A549 (cell line): ENCODE results near the gene CTIF. TPM values are rescaled to one million over a fixed set of nuclear protein-coding genes. Genes with fewer than 3 reads are reported as not detected.

ENCODE experiments used
- ATAC-seq, 2 experiments: fragments of 200-7000 bp in 1 of 2; fragments of >200 bp in 1 of 2; cut with Nextera tagmentation in 1 of 2; cut with Tn5 transposase in 1 of 2; 3 replicates each; pipeline versions ENCODE4 v1.8.0 to v1.9.1; 2018 to 2020; ENCODE audit warnings: mild to moderate bottlenecking in 1 of 2, moderate library complexity in 1 of 2
- CTCF ChIA-PET: fragments of 300-600 bp; sonication (Branson Sonifier 250); formaldehyde crosslinking; extraction: SDS; loops from one replicate; lab custom pipeline; 2021; ENCODE audit warnings: antibody characterized with exemption, inconsistent platforms; lab: Yijun Ruan, JAX
- POLR2A ChIA-PET: fragments of 350-600 bp; formaldehyde crosslinking; extraction: SDS; loops from one replicate; lab custom pipeline; 2021; ENCODE audit warnings: antibody characterized with exemption, inconsistent platforms; lab: Yijun Ruan, JAX
- DNase-seq, 2 experiments: peaks; one replicate each; pipeline versions ENCODE4 v3.0.0 to v3.0.0-alpha.2; 2011 to 2016; ENCODE audit warnings: low read depth in 1 of 2, low spot score in 1 of 2
- FAIRE-seq: peaks from 2 replicates; lab custom pipeline; 2011; peaks lifted over from hg19 to GRCh38; lab: Jason Lieb, UNC
- H3K27ac ChIP-seq, 2 experiments: fragments of >200 bp; sonication (Bioruptor Twin); formaldehyde crosslinking; 3 replicates each; pipeline ENCODE4 v1.5.1; 2016 to 2017
- H3K4me1 ChIP-seq: fragments of >200 bp; sonication (Bioruptor Twin); formaldehyde crosslinking; 3 replicates; pipeline ENCODE4 v1.6.1; 2016
- H3K4me2 ChIP-seq: fragments of >200 bp; sonication (Bioruptor Twin); formaldehyde crosslinking; 3 replicates; pipeline ENCODE4 v1.6.1; 2016
- H3K4me3 ChIP-seq: fragments of >200 bp; sonication (Bioruptor Twin); formaldehyde crosslinking; 3 replicates; pipeline ENCODE4 v1.5.1; 2016
- H3K9me3 ChIP-seq: fragments of >200 bp; sonication (Bioruptor Twin); formaldehyde crosslinking; 3 replicates; pipeline ENCODE4 v1.6.1; 2016
- CBX2 ChIP-seq: fragments of 200-600 bp; sonication (generic); IDR thresholded peaks from 2 replicates; pipeline ENCODE4 v1.6.1; 2016; ENCODE audit warnings: low read depth, mild to moderate bottlenecking, borderline replicate concordance
- CBX8 ChIP-seq: fragments of 200-600 bp; sonication (generic); IDR thresholded peaks from 2 replicates; pipeline ENCODE4 v1.6.1; 2016
- CHD4 ChIP-seq: fragments of 200-600 bp; sonication (generic); IDR thresholded peaks from 2 replicates; pipeline ENCODE4 v1.6.1; 2016; ENCODE audit warnings: antibody characterized with exemption, mild to moderate bottlenecking, borderline replicate concordance
- EHF ChIP-seq: fragments of 250-450 bp; sonication (Bioruptor Pico); IDR thresholded peaks from 2 replicates; pipeline ENCODE4 v1.5.0; 2020; ENCODE audit warnings: mild to moderate bottlenecking
- ESRRA ChIP-seq: fragments of 150-350 bp; IDR thresholded peaks from 2 replicates; pipeline ENCODE4 v1.6.1; 2014; ENCODE audit warnings: mild to moderate bottlenecking, low read length, borderline replicate concordance
- FOSB ChIP-seq: fragments of 250-450 bp; sonication (Bioruptor Pico); IDR thresholded peaks from 2 replicates; pipeline ENCODE4 v1.5.0; 2020; ENCODE audit warnings: mild to moderate bottlenecking, moderate library complexity
- FOSL2 ChIP-seq, 2 experiments: fragments of 450-650 bp in 1 of 2; fragments of >200 bp in 1 of 2; sonication (Bioruptor Twin) in 1 of 2; formaldehyde crosslinking; IDR thresholded peaks; 2 replicates each; pipeline versions ENCODE4 v1.5.0 to v1.6.1; 2016 to 2020; ENCODE audit warnings: mild to moderate bottlenecking in 1 of 2, moderate library complexity in 1 of 2
- FOXS1 ChIP-seq: fragments of 250-450 bp; sonication (Bioruptor Pico); IDR thresholded peaks from 2 replicates; pipeline ENCODE4 v1.5.0; 2020; ENCODE audit warnings: mild to moderate bottlenecking, moderate library complexity
- HDAC2 ChIP-seq: fragments of 200-600 bp; sonication (generic); IDR thresholded peaks from 2 replicates; pipeline ENCODE4 v1.6.1; 2016
- JUN ChIP-seq, 2 experiments: fragments of >200 bp; sonication (Bioruptor Twin); formaldehyde crosslinking; IDR thresholded peaks; 2 replicates in 1 of 2; 3 replicates in 1 of 2; pipeline ENCODE4 v1.6.1; 2016 to 2017
- POLR2AphosphoS2 ChIP-seq: conservative IDR thresholded peaks from 2 replicates; pipeline ENCODE4 v1.6.1; 2012; ENCODE audit warnings: low read length, improper control_type of control experiment, inconsistent platforms
- SMC3 ChIP-seq: fragments of >200 bp; sonication (Bioruptor Twin); formaldehyde crosslinking; IDR thresholded peaks from 3 replicates; pipeline ENCODE4 v1.6.1; 2018; ENCODE audit warnings: inconsistent platforms
- TP53 ChIP-seq: fragments of 250-450 bp; sonication (Bioruptor Pico); IDR thresholded peaks from 2 replicates; pipeline ENCODE4 v1.5.0; 2021; ENCODE audit warnings: mild to moderate bottlenecking, moderate library complexity
- WGBS: methylation state at CpG from one replicate; pipeline ENCODE4 v1.1.6; 2017; ENCODE audit errors: missing lambda C conversion rate; 5-methylcytosine and 5-hydroxymethylcytosine counted together
- polyA plus RNA-seq, 4 experiments: library from polyadenylated mRNA; depleted of rRNA in 3 of 4; stranded (reverse); fragments of >200 nt; fragmentation: RNase III in 1 of 4; extraction: RNeasy Plus Mini Kit Qiagen cat#74134 plus additional on column Dnase treatment in 1 of 4; gene quantifications; 2 replicates in 3 of 4; 3 replicates in 1 of 4; pipeline ENCODE4 v1.2.3, GENCODE V29; 2011 to 2017
- TF ChIP-seq, protein P1 (sequence below): IDR thresholded peaks from 2 replicates; pipeline ENCODE4 v1.6.1; 2012
- TF ChIP-seq, protein P2 (sequence below): fragments of 250-450 bp; sonication (Bioruptor Pico); IDR thresholded peaks from 2 replicates; pipeline ENCODE4 v1.5.0; 2021; ENCODE audit warnings: mild to moderate bottlenecking, moderate library complexity, borderline replicate concordance
- TF ChIP-seq, protein P3 (sequence below): fragments of >200 bp; sonication (Bioruptor Twin); formaldehyde crosslinking; IDR thresholded peaks from 3 replicates; pipeline ENCODE4 v1.6.1; 2016
- TF ChIP-seq, protein P4 (sequence below): fragments of 150-350 bp; IDR thresholded peaks from 2 replicates; pipeline ENCODE4 v1.6.1; 2014; ENCODE audit warnings: low read depth, mild to moderate bottlenecking, low read length
- TF ChIP-seq, protein P5 (sequence below): fragments of >200 bp; sonication (Bioruptor Twin); formaldehyde crosslinking; IDR thresholded peaks from 3 replicates; pipeline ENCODE4 v1.5.1; 2016
- TF ChIP-seq, protein P6 (sequence below): IDR thresholded peaks from 2 replicates; pipeline ENCODE4 v1.6.1; 2012
- TF ChIP-seq, protein P7 (sequence below): fragments of 250-450 bp; sonication (Bioruptor Pico); IDR thresholded peaks from 2 replicates; pipeline ENCODE4 v1.5.0; 2020; ENCODE audit warnings: low read depth, mild to moderate bottlenecking, moderate library complexity

Gene CTIF
- polyA plus RNA-seq, 2 of the 4 experiments (the other 2 are of a cell fraction): 17.0 to 24.7 TPM

DNA sequence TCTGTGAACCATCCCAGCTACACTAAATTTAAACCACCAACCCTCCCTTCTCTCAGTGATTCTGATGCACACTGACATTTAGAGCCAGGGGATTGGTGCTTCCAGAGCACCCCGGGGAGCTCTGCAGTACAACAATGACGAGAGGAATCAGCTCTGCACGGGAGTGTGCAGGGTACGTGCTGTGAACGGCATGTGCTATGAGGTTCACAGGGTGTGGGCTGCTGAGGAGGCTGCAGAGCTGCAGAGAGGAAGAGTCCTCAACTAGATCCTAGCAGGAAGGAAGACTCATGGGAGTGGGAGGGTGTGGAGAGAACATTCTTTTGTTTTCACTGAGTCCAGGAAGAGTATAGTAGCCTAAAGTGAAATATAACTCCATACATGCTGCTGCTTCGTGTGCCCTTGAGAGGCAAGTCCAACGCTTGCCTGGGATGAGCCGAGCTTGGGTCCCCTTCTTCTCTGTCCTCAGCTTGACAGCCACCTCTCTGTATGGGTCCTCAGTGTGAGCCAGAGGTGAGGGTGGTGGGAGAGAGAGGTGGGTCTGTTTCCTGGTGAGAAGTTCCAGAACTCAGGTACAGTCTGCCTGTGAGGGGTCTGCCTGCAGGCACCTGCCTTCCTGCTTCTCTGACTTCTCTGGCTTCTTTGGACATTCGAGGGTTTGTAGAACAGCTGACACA lies 118.8 kb downstream of the CTIF start:
- H3K4me1 ChIP-seq: peaks cover 24% of the 10 kb centered on the region
- no peak overlapping the region for H3K4me3 ChIP-seq
- 94% methylated on average over 9 of the region's 9 CpGs for WGBS
- no peaks in the 10 kb centered on the region for H3K9me3 ChIP-seq
- ChIA-PET POLR2A (no interaction called here), CTCF (interaction anchor here (0.7 to 1.1 kb wide), 3 partner anchors 34 to 184 kb away, joined by 3 to 4 read pairs (median 3); no protein-coding TSS in a partner anchor)
- DNase-seq (no peak), FAIRE-seq (no peak), ATAC-seq (no peak)
- no peak overlapping the region; a peak in 1 of 6 replicates for H3K27ac ChIP-seq
- no peak overlapping the region for H3K4me2 ChIP-seq
- TF ChIP-seq POLR2AphosphoS2 (no peak), CBX8 (no peak), CBX2 (no peak), CHD4 (no peak), SMC3 (no peak), EHF (no peak), FOSB (CRISPR knock-in tag) (no peak), JUN (IDR thresholded peaks at IDR 0.05) (no peak), TP53 (CRISPR knock-in tag) (no peak), ESRRA (no peak), FOXS1 (CRISPR knock-in tag) (no peak), HDAC2 (no peak), FOSL2 (IDR thresholded peaks at IDR 0.05) (no peak), FOSL2 (CRISPR knock-in tag; IDR thresholded peaks at IDR 0.05) (no peak)
- TF ChIP-seq, protein P1, sequence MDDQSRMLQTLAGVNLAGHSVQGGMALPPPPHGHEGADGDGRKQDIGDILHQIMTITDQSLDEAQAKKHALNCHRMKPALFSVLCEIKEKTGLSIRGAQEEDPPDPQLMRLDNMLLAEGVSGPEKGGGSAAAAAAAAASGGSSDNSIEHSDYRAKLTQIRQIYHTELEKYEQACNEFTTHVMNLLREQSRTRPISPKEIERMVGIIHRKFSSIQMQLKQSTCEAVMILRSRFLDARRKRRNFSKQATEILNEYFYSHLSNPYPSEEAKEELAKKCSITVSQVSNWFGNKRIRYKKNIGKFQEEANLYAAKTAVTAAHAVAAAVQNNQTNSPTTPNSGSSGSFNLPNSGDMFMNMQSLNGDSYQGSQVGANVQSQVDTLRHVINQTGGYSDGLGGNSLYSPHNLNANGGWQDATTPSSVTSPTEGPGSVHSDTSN: no peak
- TF ChIP-seq, protein P2, sequence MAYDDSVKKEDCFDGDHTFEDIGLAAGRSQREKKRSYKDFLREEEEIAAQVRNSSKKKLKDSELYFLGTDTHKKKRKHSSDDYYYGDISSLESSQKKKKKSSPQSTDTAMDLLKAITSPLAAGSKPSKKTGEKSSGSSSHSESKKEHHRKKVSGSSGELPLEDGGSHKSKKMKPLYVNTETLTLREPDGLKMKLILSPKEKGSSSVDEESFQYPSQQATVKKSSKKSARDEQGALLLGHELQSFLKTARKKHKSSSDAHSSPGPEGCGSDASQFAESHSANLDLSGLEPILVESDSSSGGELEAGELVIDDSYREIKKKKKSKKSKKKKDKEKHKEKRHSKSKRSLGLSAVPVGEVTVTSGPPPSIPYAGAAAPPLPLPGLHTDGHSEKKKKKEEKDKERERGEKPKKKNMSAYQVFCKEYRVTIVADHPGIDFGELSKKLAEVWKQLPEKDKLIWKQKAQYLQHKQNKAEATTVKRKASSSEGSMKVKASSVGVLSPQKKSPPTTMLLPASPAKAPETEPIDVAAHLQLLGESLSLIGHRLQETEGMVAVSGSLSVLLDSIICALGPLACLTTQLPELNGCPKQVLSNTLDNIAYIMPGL (CRISPR knock-in tag): no peak
- TF ChIP-seq, protein P3, sequence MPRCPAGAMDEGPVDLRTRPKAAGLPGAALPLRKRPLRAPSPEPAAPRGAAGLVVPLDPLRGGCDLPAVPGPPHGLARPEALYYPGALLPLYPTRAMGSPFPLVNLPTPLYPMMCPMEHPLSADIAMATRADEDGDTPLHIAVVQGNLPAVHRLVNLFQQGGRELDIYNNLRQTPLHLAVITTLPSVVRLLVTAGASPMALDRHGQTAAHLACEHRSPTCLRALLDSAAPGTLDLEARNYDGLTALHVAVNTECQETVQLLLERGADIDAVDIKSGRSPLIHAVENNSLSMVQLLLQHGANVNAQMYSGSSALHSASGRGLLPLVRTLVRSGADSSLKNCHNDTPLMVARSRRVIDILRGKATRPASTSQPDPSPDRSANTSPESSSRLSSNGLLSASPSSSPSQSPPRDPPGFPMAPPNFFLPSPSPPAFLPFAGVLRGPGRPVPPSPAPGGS: no peak
- TF ChIP-seq, protein P4, sequence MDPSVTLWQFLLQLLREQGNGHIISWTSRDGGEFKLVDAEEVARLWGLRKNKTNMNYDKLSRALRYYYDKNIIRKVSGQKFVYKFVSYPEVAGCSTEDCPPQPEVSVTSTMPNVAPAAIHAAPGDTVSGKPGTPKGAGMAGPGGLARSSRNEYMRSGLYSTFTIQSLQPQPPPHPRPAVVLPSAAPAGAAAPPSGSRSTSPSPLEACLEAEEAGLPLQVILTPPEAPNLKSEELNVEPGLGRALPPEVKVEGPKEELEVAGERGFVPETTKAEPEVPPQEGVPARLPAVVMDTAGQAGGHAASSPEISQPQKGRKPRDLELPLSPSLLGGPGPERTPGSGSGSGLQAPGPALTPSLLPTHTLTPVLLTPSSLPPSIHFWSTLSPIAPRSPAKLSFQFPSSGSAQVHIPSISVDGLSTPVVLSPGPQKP: no peak
- TF ChIP-seq, protein P5, sequence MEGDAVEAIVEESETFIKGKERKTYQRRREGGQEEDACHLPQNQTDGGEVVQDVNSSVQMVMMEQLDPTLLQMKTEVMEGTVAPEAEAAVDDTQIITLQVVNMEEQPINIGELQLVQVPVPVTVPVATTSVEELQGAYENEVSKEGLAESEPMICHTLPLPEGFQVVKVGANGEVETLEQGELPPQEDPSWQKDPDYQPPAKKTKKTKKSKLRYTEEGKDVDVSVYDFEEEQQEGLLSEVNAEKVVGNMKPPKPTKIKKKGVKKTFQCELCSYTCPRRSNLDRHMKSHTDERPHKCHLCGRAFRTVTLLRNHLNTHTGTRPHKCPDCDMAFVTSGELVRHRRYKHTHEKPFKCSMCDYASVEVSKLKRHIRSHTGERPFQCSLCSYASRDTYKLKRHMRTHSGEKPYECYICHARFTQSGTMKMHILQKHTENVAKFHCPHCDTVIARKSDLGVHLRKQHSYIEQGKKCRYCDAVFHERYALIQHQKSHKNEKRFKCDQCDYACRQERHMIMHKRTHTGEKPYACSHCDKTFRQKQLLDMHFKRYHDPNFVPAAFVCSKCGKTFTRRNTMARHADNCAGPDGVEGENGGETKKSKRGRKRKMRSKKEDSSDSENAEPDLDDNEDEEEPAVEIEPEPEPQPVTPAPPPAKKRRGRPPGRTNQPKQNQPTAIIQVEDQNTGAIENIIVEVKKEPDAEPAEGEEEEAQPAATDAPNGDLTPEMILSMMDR: no peak
- TF ChIP-seq, protein P6, sequence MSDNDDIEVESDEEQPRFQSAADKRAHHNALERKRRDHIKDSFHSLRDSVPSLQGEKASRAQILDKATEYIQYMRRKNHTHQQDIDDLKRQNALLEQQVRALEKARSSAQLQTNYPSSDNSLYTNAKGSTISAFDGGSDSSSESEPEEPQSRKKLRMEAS: no peak
- TF ChIP-seq, protein P7, sequence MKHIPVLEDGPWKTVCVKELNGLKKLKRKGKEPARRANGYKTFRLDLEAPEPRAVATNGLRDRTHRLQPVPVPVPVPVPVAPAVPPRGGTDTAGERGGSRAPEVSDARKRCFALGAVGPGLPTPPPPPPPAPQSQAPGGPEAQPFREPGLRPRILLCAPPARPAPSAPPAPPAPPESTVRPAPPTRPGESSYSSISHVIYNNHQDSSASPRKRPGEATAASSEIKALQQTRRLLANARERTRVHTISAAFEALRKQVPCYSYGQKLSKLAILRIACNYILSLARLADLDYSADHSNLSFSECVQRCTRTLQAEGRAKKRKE (CRISPR knock-in tag): no peak
